Esophagus squamous epithelium (tissue), 4 donors: ENCODE measurements around the gene LINC01488.

Source experiments
- POLR2A ChIP-seq, 4 donors: fragments of 450-650 bp; IDR thresholded peaks; one replicate each; pipeline ENCODE4 v1.6.1; 2017; ENCODE audit warnings: antibody characterized with exemption in 4 of 4, mild to moderate bottlenecking in 4 of 4, moderate library complexity in 3 of 4
- TF ChIP-seq, protein P1 (sequence below), 6 experiments: fragments of 450-650 bp in 4 of 6; fragments of 200-600 bp in 2 of 6; sonication (generic) in 2 of 6; IDR thresholded peaks; one replicate each; pipeline ENCODE4 v1.5.1; 2016 to 2019; ENCODE audit warnings: antibody characterized with exemption in 6 of 6, mild to moderate bottlenecking in 4 of 6, moderate library complexity in 4 of 6

DNA sequence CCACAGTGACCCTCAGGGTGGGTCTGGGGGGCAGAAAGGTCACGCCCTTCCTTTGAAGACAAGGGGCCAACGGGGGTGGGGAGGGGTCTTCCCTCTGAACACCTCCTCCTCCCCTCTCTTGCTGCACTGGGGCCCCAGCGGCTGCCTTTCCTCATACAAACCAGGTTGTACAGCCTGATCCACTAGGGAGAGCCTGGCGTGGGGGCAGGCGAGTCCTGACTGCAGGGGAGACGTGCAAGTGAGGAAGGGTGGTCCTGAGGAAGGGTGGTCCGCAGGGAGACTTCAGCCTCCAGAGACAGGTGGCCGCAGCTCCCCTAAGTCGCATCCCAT lies 43.6 kb upstream of the LINC01488 start:
- TF ChIP-seq POLR2A (IDR thresholded peaks at IDR 0.05), result no peak
- TF ChIP-seq, protein P1, sequence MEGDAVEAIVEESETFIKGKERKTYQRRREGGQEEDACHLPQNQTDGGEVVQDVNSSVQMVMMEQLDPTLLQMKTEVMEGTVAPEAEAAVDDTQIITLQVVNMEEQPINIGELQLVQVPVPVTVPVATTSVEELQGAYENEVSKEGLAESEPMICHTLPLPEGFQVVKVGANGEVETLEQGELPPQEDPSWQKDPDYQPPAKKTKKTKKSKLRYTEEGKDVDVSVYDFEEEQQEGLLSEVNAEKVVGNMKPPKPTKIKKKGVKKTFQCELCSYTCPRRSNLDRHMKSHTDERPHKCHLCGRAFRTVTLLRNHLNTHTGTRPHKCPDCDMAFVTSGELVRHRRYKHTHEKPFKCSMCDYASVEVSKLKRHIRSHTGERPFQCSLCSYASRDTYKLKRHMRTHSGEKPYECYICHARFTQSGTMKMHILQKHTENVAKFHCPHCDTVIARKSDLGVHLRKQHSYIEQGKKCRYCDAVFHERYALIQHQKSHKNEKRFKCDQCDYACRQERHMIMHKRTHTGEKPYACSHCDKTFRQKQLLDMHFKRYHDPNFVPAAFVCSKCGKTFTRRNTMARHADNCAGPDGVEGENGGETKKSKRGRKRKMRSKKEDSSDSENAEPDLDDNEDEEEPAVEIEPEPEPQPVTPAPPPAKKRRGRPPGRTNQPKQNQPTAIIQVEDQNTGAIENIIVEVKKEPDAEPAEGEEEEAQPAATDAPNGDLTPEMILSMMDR (IDR thresholded peaks at IDR 0.05), result no peak
